ENCODE data around the gene MACC1.

Gene MACC1

DNA sequence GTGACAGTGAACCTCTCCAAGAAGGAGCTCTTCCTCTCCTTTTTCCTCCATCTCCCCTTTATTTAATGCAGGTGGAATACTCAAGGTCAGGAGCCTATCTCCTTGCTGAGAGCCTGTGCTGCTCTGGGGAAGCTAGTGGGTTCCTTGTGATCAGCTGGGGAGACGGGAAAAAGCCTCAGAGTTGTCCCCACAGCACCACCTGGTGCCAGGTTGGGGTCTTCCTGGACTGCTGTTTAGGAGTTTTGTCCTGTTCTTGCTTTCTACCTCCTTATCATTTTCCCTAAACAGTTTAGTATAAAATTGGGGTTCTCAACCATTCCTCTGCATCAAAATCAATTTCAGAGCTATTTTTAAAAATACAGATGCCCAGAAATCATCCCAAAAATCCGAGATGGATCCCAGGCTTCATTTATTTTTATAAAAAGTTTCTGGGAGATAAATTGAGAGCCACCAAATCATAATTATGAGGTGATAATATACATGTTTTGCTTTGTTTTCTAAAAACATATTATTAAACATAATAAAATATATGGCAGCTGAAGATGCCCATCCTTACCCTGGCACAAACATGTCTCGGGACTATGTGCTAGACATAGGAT, 44.3 kb downstream of the MACC1 start:
- DNase-seq: peak; percentile 12

- DNase-seq: no peak
Measured at GRCh38 chr7:20170633-20171032, 46.6 kb downstream of the MACC1 start.

DNA sequence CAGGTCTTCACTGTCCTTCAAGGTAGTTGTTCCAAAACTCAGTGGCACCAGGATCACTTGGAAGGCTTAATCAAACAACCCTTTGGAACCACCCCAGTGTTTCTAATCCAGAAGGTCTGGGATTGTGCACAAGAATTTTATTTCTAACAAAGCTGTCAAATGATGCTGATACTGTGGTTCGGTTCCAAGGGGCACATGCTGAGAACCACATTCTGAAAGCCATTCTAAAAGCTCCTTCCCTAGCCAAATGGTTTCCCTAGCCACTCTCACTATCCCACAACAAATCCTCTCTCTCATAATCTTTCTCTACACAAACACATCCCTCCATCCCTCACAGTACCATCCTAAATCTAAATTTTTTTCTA, 52.1 kb downstream of the MACC1 start:
- no peak for DNase-seq

GRCh38 chr7:20164425-20165145, 52.6 kb downstream of the MACC1 start:
- DNase-seq: no peak

DNA sequence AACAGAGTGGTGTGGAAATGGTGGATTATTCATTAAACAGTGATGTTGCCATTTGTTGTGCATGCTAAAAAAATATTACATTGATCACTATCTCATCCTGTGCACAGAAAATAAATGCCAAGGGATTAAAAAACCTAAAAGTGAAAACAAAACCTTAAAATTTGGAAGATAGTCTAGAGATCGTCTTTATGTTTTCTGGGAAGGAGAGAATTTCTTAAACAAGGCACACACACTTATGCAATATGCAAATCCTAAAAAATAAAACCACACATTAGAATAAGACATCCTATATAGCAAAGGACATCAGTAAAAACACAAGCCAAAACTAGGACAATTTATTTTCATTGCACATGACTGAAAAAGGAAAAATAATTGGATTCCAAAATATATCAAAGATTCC, 54.5 kb downstream of the MACC1 start:
- DNase-seq: no peak

- DNase-seq: no peak
Measured at GRCh38 chr7:20159226-20159747, 57.9 kb downstream of the MACC1 start.

DNA sequence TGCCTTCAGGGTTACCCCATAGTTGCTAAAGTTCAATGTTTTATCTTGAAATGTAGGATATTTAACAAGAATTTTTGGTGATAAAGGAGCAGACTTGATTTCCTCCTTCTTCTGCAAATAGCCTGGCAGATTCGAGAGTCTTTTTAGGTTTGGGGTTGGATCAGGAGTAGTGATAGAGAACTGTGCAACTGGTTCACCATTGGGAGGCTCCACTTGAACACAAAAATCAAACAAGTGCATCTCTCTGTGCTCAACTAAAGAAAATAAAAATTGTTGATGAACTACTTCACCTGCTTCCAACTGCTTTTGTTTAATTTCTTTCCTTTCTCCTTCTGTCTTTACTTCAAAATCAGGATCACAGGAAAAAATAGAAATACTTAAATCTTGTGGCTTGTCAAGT, 58.5 kb downstream of the MACC1 start:
- no peak for DNase-seq

DNA sequence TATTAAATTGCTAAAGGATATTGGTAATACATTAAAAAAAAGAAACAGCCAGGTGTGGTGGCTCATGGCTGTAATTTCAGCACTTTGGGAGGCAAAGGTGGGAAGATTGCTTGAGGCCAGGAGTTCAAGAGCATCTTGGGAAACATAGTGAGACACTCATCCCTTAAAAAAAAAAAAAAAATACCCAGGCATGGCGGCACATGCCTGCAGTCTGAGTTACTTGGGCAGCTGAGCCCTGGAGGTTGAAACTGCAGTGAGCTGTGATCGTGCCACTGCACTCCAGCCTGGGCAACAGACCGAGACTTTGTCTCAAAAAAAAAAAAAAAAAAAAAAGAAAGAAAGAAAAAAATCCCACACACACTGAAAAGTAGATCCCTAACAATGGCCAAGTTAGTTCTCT, 59.7 kb downstream of the MACC1 start:
- no peak for DNase-seq

DNA sequence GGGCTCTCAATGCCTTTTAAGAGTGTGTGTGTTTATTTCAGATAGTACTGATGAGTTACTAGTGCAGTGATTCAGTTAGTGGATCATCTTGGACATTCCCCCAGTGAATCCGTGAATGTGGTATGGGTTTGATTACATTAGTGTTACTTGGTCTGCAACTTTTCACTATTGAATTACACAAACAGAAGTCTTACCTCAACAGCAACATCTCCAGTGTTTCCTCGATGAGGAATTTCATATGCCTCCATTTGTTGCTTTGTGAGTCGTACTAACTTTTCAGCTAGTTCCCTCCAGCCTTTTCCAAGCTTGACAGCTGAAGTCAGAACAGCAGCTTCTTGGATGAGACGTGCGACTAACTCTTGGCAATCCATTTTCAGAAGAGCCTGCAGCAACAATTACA, 63.2 kb downstream of the MACC1 start:
- no peak for DNase-seq

DNA sequence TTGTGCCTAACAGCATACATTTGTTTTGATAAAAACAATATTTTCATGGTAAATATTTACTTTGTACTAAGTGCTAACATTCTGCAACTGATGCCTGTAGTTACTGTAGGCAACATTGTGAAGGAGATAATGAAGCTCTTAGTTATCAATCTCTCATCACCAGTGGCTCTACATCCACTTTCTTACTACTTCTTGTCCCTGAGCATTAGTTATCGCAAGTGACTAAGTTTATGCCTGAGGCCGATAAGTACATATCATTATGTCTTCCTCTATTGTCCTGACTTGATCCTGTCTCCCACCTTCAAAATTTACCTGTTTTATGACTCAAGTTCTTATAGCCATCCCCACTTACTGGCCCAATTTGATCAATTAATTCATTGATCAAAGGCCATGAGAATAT, 63.6 kb downstream of the MACC1 start:
- DNase-seq: no peak

DNA sequence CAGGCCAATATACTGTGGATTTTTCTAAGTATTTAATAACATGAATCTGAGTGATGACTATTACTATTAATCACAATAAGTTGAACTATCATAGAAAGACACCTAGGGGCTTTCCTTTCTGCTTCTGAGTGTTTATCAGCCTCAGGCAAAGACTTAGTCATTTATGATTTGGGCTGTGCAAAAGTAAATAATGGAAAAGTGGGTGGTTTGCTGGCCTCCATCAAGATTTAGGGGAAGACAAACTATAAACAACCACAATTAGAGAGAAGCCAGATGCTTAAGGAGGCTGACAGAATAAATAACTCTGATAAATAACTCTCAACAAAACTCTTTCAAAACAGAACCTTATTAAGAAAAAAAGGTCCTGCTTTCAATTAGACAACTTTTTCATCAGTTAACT, 64.7 kb downstream of the MACC1 start:
- DNase-seq: no peak

GRCh38 chr7:20151708-20152456, 65.3 kb downstream of the MACC1 start:
- DNase-seq: no peak

- no peak for DNase-seq
Measured at GRCh38 chr7:20146451-20146850, 70.7 kb downstream of the MACC1 start.

DNA sequence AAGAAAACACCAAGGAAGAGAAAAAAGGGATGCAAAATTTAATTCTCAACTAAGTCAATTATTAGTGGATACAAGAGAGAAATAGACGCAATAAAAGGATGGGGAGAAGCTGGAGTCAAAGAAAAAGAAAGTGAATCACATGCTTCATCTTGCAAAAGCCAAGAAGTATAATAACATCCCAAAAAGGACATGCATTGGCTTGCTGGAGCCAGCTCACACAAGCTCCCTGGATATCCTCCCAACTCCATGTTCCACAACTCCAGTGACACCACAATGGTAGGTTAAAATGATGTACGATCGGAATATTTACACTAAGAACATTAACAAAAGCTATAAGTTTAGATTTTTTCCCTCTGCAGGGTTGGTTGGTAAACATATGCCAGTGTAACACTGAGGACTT, 72.4 kb downstream of the MACC1 start:
- no peak for DNase-seq

- DNase-seq: no peak
Measured at GRCh38 chr7:20141666-20142065, 75.5 kb downstream of the MACC1 start.

DNA sequence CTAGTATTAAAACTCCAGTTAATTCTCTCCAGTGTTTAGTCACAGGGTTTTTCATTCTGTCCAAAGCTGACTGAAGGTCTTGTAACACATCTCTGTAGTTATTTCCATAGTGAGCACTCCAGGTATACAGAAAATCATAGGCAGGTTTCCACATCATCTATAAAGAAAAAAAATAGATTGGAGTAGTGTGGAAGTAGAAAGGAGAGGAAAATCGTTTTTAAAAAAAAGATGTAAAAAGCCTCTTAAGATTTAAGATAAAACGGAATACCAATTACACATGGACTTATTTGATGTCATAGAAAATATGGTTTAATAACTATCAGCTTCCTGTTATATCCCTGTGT, 76.2 kb downstream of the MACC1 start:
- DNase-seq: no peak

DNA sequence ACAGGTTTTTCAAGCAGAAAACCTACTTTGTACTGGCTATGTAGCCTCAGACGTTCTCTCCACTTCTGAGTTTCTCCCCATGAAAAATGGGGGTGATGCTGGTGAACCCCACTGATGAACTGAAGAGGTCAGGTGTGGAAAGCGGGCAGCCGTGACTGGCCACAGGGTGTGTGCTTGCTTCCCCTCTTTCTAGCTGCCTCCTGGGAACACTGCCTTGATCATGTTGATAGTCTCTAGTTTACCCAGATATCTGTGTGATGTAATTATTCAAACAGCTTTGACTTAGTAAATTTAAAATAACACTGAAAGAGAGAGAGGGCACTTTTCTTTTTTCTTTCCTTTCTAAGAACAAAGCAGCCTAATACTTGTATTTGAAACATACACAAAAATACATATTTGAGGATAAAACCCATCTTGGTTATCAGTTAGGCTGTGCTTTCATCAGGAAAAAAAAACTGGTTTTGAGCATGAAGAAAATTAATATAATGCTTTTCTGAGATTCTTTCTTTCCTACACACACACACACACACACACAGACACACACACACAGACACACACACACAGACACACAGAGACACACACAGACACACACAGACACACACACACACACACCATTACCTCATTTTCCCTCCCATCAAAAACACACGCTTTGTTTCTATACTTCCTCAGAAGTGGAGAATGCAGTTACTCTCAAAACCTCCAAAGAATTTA, 76.7 kb downstream of the MACC1 start:
- DNase-seq: no peak

DNA sequence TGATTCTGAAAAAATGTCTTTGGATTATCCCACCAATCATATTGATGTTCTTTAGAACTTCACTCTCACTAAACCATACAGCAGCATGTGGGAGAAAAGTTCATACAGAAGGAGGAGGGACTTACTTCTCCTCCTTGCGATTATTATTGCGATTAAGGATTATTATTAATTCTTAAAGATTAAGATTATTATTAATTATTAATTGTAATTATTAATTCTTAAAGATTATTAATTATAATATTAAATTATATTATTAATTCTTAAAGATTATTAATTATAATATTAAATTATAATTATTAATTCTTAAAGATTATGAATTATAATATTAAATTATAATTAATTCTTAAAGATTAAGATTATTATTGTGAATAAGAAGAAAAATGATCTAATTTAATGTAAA, 80.5 kb downstream of the MACC1 start:
- no peak for DNase-seq

- no peak for DNase-seq
Measured at GRCh38 chr7:20133803-20134202, 83.4 kb downstream of the MACC1 start.

DNA sequence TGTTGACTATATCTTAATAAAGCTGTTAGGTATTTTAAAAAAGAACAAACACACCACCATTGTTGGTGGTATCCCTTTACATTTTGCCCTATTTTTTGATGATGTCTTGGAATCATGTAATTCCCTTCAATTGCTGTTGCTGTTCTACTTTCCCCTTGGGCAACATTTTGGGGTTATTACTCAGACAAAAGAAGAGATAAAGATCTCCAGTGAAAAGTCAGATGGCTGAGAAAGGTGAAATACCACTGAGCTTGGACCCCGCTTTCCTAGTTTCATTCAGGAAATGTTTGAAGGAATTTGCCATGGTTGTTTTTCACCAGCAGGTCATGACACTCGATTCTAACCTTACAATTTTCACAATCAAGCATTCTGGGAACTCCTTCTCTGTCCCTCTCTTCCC, 84.6 kb downstream of the MACC1 start:
- DNase-seq: no peak

- no peak for DNase-seq
Measured at GRCh38 chr7:20131776-20132175, 85.4 kb downstream of the MACC1 start.

DNA sequence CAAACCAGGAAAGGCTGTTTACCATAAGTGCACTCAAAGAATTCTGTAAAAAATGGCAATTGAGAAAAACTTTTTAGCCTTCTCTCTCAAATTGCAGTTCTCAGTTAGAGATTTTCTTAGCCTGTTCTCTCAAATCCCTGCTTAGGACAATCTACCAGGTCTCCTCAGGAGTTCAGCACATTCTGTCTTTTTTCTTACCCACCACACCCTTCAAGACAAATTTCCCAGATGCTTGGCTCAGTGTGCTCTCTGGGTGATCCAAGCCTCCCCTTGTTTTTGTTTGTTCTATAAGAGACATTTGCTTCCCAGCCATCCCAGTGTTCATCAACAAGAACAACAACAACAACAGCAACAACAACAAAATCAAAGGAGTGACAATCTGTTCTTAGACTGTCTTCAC, 87.3 kb downstream of the MACC1 start:
- no peak for DNase-seq

DNA sequence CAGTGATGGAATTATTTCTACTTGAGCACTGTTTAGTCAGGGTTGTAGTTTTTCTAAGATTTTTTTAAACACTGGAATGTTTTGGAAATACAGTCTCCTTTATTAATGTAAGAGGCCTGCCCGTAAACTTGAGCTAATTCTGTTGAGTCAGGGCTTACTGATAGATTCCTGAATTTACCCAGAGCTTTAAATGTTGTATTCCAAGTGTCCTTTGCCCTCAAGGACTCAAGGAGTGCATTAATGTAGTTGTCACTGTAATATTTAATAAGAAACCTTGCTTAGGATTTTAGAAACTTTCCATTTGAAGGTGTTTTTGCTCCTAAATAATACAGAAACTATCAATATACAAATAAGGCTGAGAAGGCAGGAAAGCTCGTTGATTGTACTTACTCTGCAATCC, 89.2 kb downstream of the MACC1 start:
- DNase-seq: no peak

All from right kidney (tissue), 1 donor.